NK-92 treated with Interleukin-12 subunit alpha and Interleukin-12 subunit beta, amount 100 ng/mL, for 24 hours (cell line): ENCODE data around the gene ZBTB33.
A peak's percentile ranks its signal among the peaks of the same experiment; 100 is the strongest.

ENCODE experiments used
- DNase-seq: peaks from one replicate; lab custom pipeline; 2025; lab: John Stamatoyannopoulos, UW

ZBTB33 gene, protein sequence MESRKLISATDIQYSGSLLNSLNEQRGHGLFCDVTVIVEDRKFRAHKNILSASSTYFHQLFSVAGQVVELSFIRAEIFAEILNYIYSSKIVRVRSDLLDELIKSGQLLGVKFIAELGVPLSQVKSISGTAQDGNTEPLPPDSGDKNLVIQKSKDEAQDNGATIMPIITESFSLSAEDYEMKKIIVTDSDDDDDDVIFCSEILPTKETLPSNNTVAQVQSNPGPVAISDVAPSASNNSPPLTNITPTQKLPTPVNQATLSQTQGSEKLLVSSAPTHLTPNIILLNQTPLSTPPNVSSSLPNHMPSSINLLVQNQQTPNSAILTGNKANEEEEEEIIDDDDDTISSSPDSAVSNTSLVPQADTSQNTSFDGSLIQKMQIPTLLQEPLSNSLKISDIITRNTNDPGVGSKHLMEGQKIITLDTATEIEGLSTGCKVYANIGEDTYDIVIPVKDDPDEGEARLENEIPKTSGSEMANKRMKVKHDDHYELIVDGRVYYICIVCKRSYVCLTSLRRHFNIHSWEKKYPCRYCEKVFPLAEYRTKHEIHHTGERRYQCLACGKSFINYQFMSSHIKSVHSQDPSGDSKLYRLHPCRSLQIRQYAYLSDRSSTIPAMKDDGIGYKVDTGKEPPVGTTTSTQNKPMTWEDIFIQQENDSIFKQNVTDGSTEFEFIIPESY

DNA sequence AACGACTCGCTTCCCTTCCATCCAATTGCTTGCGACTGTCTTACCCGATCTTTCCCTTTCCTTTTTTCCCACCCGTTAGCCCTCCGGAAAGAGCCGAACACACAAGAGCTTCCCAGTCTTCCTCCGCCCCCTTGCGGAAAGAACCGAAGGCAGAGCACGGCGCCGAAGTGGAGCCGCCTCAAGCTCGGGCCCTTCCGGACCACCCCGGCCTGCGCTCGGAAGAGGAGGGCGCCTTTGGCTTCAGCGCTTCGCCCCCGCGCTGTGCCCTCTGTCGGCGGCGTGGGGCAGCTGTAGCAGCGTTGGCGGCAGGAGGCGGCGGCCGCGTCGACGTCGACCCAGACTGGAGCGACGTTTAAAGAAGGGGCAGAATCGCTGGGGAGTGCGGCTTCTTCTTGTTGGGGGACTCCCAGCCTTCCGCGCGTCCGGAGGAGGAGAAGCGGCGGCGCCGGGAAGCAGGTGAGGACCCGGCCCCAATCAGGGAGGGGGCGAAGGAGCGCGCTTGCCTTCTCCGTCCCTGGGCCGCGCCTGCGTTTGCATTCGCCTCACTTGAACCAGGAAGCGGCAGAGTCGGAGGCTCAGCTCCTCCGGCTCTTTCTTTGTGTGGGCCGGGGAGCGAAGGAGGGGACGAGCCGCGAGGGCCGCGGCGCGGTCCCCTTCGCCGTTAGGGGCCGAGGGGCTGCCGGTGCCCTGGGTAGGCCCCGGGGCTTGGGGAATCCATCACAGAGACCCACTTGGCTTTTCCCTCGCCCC lies at the start of gene ZBTB33:
Gene ZBTB33, plus strand, starts transcription at position 291 of the 750 bp plus-strand sequence. CDS start 2,604 bp downstream, outside the sequence.
- DNase-seq, result peak; percentile 78

DNA sequence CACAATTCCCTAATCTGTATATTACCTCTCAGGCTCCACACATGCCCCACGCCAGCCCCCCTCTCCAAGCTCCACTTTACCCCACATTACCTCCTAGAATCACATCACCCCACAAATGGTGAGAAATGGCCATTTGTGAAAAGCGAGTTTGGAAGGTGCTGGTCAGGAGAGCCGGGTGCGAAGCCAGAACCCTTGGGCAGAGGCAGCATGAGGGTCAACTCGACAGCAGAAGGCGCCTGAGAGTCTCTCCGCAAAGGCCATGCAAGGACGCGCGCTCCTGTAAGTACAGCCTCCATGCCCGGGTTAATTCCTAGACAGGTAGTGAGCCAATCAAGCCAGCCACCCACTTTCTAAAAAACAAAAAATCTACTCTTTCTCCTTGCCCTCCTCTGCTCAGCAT lies 49.8 kb upstream of the ZBTB33 start:
- DNase-seq, result no peak

DNA sequence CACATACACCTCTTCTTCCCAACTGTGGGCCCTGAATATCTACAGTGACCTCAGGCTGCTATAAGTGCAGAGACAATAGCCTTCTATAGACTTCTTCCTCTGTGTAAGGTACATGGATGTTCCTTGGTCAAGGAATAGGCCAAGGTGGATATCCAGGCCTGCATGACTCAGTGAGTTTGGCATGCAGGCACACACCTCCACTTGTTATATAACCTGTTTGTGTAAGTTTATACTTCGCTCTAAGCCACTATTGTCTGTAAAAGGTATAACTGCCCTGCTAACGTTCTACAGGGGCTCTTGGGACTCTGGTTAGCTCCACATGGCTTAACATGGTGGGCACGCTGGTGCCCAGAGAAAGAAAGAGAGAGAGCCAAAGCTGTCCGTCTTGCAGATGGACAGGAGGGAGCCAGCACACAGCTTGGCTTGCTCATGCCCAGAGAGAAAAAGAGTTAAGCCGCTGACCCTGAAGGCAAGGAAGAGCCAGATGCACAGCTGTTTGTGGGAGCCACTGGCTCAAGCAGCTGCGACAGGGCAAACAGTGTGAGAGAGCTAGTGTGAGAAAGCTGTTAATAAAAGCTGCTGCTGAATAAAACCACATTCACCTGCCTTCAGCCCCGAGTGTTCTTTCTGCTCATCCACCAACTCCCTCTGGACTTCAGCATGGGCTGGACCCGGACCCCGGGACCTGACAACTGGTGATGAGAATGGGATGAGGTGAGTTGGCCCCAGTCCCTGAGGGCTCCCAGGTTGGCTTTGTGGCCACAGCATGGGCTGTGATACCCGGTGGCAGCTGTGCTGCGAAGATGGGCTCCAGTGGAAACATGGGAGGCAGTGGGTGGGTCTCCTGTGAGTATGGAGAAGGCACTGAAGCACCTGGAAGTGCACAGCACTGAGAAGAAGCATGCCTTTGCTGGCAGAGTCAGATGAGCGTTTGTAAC lies 44.5 kb upstream of the ZBTB33 start:
- DNase-seq, result no peak

DNA sequence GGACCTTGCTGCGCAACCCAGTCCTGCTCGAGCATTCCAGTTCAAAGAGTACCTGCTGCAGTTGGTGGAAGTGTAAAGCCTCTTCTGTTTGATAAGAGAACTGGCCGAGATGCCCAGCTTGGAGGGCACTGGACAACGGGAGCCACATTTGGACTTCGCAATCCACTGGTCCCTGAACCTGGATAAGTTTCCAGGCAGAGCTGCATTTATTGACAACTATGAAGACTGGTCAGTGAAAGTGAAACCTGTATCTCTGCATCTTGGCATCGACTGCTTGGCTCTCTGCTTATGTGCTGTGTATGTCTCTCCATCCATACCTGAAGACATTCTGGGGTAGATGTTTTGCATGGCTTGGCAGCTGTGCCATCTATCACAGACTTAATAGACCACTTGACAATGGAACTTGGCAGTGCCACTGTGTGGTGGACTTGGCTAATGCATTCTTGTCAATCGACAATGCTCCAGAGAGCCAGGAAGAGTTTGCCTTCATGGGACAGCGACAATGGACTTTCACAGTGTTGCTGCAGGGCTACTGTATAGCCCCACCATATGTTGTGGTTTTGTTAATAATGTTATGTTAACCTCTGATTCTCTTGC lies 43.5 kb upstream of the ZBTB33 start:
- no peak for DNase-seq

DNA sequence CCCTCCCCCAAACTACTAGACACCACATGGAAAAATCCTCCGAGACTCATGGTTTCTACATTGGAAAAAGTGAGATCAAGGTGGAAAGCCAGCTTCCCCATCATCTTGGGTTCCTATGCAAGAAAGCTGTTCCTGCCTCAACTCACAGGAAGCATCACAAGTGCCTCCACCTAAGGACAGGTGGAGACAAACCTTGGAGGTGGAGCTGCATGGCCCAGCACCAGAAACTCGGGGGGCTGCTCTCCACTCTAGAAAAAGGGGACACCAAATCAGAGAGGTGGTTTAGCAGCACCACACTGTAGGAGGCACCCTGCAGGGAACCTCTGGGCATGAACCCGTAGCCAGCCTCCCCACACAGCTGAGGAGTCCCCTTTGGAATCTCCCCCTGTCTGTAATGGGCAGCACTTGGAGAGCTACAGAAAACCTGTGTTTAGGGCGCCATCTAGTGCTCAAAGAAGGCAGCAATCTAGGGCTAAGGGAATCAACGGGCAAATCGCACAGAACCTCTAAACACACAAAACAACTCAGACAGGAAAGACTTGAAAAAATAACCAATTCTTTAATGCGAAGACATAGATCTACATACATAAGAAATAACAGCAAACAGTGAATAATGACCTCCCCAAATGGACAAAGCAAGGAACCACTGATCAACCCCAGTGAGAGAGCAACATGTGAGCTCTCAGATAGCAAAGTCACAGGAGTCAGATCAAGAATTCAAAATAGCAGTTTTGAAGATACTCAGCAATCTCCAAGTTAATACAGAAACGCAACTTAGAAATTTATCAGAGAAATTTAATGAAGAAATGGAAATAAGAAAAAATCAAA lies 37.0 kb upstream of the ZBTB33 start:
- DNase-seq, result no peak

DNA sequence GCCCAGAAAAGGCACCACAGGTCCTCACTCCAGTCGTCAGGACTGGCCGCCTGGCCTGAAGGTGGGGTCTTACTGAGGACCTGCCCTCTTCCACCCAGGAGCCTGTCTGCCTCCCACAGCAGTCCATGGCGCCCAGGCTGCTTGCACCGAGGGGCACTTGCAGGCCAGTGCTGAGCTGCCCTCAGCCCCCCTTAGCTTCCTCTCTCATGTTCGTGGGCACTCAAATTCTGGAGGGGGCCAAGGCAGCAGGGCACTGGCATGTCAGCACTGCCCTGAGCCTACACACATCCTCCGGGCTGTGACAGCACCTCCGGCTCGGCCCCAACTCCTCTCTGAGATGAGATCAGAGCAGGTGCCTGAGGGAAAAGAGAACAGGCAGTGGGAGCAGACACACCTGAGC lies 27.2 kb upstream of the ZBTB33 start:
- DNase-seq, result no peak

DNA sequence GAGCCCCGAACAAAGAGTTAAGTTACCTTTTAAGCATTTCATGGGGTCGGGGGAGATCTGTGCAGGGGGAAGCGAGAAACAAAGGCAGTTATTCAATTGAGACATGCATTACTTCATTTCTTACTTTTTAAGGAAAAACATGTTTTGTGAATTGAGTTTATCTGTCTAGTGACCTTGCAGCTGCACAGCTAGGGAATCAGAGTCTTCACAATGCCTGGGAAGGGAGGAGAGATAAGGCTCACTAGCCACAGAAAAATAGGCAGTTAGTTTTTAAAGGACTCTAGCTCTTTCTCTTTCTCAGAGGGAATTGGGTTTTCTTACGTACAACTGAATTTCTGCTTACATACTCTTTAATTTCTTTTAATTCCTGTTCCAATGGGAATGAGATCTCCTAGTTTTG lies 26.2 kb upstream of the ZBTB33 start:
- DNase-seq, result no peak

DNA sequence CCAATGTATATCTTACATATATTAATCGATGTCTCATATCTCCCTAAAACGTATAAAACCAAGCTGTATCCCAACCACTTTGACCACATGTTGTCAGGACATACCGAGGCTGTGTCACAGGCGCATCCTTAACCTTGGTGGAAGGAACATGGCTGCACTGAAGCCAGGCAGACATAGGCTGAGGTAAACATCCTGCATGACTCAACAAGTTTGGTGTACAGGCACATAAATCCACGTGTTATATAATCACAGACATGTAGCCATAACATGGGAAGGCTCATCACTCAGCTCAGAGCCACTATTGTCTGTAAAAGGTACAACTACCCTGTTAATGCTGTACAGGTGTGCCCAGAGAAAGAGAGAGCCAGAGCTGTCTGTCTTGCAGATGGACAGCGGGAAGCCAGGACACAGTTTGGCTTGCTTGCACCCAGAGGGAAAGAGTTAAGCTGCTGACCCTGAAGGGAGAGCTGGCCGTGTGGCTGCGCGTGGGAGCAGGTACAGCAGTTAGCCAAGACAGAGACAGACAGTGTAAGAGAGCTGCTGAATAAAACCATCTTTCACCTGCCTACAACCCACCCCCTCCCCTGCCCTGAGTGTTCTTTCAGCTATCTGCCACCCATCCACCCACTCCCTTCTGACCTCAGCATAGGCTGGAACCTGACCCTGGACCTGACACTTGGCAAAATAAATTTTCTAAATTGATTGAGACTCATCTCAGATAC lies 22.3 kb upstream of the ZBTB33 start:
- DNase-seq, result no peak

DNA sequence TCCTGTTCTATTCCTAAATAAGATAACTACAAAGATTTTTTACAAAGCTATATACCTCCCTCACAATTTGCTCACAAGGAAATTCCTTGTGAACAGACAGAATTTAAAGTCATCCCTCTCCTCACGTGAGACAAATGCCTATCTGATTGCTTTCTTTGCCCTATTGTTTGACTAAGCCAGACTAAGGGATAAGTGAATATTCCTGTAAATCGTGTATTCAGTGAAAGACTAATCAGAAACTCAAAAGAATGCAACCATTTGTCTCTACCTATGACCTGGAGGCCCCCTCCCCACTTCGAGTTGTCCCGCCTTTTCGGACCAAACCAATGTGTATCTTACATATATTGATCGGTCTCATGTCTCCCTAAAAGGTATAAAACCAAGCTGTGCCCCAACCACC lies 15.3 kb upstream of the ZBTB33 start:
- no peak for DNase-seq

DNA sequence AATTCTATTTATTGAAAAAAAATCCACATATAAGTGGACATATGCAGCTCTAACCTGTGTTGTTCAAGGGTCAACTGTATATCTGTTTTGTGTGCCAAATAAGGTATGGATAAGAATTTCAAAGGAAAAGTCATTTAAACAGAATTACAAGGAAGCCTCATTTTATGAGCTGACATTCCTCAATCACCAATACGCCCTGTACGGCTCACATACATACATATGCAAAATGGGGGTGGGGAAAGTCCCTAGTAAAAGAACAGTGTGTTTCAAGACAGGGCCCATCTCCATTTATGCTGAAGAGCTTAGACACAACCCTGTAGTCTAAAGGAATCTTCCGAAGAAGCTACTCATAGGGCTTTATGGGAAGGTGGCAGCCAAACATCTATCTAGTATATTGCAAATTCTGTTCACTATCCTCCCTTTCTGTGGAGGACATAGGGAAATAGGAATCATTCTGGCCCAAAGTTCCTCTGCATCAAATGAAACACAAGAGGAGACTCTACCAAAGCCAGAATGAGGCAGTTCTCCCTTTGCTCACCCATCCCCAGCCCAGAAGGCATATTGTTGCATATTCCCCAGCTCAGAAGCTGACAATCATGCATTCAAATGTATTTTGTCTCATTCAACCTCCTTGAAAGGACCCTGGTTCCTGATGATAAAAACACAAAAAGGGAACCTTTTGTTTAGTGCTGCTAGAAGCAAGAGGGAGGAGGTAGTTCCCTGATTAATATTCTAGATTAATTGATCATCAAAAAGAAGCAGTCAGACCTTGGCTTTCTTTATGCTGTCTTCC lies 13.7 kb upstream of the ZBTB33 start:
- DNase-seq, result no peak

DNA sequence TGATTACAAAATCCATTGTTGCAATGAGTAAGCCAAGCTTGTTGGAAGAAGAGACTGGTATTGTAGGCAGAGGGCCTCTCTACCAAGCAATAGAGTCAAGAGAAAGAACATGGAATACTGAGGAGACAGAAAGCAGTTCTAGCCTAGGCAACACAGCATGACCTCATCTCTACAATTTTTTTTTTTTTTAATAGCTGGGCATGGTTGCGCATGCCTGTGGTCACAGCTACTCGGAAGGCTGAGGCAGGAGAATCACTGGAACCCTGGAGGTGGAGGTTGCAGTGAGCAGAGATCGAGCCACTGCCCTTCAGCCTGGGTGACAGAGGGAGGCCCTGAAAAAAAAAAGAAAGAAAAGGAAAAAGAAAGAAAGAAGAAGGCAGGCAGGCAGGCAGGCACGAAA lies 11.7 kb upstream of the ZBTB33 start:
- no peak for DNase-seq

DNA sequence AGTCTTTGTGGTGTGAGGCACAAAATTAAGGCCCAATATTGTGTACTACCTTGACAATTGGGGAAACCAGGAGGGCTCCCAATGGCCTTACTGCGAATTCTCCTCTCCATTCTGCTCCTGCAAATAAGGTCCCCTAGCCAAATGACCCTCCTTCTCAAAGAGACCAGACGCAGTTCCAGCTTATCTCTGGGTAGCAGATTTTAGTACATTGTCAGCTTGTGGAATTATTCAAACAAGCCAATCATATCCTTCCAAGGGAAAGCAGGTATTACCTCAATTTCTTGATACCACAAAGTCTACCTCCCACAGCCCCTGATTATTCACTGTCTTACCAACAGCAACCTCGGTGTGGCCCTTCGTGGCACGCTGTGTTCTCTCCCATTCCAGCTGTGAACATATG lies 7.8 kb upstream of the ZBTB33 start:
- no peak for DNase-seq

DNA sequence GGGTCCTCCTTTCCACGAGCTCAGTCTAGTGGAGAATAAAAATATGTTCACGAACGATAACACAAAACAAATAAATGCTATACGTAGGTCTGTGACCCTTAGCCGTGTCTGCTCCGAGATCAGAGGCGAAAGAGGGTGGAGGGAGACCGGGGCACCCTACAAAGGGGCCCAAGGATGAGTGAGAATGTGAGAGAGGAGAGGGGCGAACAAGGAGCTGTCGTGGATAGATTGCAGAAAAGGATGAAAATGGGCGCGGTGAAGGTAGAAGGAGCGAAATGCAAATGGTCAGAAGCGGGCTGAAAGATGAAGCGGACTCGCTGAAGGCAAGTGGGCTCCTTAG lies 6.2 kb upstream of the ZBTB33 start:
- no peak for DNase-seq

DNA sequence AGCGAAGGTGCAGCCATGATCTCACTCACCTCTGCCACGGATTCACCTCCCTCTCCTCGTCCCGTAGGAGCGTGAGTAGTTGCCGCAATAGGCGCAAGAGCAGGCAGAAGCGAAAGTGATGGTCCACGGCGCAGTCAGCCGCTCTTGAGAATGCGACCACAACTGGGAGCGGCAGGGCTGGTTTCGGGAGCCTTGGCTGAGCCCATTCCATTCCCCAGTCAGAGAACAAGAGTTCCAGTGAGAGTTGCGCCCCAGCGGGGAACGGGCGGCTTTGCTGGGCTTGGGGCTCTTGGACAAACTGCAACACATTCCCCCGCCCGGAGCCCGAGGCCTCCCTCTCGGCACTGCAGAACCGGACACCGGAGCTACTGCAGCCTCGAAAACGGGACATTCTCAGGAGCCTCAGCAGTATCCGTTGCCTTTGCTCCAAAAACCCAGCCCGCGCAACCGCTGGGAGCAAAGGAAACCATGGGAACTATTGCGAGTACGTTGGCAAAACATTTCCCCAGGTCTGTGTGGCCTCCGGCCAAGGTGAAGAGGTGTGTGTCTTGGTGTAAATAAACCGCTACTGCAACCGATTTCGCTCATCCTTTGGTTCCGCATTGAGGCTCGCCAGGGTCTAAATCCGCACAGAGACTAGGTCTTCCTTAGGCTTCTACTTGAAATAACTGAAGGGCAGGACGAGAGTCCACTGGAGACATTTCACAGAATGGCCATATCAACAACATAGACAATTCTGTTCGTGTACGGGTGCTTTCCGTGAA lies 5.7 kb upstream of the ZBTB33 start:
- DNase-seq, result peak; percentile 33

DNA sequence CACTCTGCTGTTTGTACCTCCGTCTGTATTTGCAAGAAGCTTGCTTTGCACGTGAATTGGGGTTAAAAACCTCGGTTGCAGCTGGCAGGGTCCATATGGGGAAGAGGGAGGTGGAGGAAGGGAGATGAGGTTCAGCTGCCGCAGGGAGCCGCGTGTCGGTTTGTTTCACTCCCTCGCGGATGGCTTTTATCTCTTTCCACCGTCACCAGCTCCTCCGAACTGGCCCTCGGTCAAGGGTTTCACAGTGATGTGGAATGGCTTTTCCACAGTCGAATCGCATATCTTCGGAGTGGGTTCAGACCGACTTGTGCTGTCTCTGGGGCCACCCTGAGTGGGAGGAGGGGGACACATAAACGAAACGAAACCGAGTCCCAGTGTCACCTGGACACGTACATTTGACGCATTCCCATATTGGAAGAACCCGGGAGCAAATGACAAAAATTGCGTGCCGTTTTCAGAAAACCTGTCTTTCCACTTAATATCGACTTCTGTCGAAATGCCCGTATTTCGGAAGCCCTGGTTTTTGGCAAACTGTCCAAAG lies 929 bp downstream of the ZBTB33 start:
- DNase-seq, result peak; percentile 13

DNA sequence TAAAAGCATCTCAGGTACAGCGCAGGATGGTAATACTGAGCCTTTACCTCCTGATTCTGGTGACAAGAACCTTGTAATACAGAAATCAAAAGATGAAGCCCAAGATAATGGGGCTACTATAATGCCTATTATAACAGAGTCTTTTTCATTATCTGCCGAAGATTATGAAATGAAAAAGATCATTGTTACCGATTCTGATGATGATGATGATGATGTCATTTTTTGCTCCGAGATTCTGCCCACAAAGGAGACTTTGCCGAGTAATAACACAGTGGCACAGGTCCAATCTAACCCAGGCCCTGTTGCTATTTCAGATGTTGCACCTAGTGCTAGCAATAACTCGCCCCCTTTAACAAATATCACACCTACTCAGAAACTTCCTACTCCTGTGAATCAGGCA lies 3.2 kb downstream of the ZBTB33 start:
- no peak for DNase-seq

DNA sequence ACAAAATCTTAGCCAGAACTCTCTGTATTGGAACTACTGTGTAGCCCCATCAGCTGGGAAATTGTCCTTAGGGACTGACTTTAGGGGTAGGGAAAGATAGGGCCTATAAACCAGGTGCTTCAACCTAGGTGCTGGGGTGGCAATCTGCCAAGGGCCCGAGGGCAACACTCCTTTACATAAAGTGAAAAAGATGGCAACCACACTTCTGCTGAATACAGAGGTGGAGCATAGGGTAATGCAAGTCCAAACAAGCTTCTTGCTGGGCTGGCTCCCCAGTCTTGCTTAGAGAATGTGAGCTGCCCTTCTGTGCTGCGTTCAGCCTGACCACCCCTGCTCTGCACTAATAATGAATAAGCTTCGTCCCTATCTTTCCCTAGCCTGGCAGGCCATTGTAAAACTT lies 9.8 kb downstream of the ZBTB33 start:
- DNase-seq, result no peak
